ENCODE data around the gene CARD8. TPM values are rescaled to one million over a fixed set of nuclear protein-coding genes. Genes with fewer than 3 reads are reported as not detected.

The CARD8 gene
- total RNA-seq, 1 experiment from 2014 or later: 23.0 TPM

GRCh38 chr19:48174445-48175030 is 81.2 kb downstream of the CARD8 start:
- ChIA-PET CTCF (interaction anchor here (0.6 kb wide), 1 partner anchor 15 kb away, joined by 4 read pairs; no protein-coding TSS in a partner anchor), POLR2A (no interaction called here)
- Mint-ChIP-seq H3K9me3 (0 out of 2 replicates have a peak, but pooled peaks cover 3% of the 10 kb centered on the region), H3K36me3 (peaks cover 39% of the 10 kb centered on the region), H3K4me3 (no peak overlapping the region), H3K27ac (no peak overlapping the region), H3K27me3 (ENCODE audit: low read depth) (no peaks in the 10 kb centered on the region), H3K4me1 (peaks cover 7% of the 10 kb centered on the region)
- no peak for DNase-seq (ENCODE audit: low spot score)
- ATAC-seq: no peak
- TF ChIP-seq AFF4 (CRISPR knock-in tag; IDR thresholded peaks at IDR 0.05; ENCODE audit: borderline replicate concordance) (no peak), USF1 (CRISPR knock-in tag; IDR thresholded peaks at IDR 0.05) (no peak), EMX1 (CRISPR knock-in tag; IDR thresholded peaks at IDR 0.05) (no peak), ZNF416 (CRISPR knock-in tag; IDR thresholded peaks at IDR 0.05) (no peak), CREM (CRISPR knock-in tag; IDR thresholded peaks at IDR 0.05) (no peak), FOXK1 (CRISPR knock-in tag; IDR thresholded peaks at IDR 0.05) (no peak), NR3C1 (CRISPR knock-in tag; conservative IDR thresholded peaks at IDR 0.05; ENCODE audit: low read depth) (no peak), STAT6 (CRISPR knock-in tag; conservative IDR thresholded peaks at IDR 0.05; ENCODE audit: low read depth) (no peak), ZSCAN18 (CRISPR knock-in tag; IDR thresholded peaks at IDR 0.05) (no peak), MAX (CRISPR knock-in tag; IDR thresholded peaks at IDR 0.05) (no peak), HMGA2 (CRISPR knock-in tag; IDR thresholded peaks at IDR 0.05) (no peak), ATF2 (CRISPR knock-in tag; IDR thresholded peaks at IDR 0.05; ENCODE audit: borderline replicate concordance, low read depth) (no peak), CDX4 (CRISPR knock-in tag; IDR thresholded peaks at IDR 0.05; ENCODE audit: borderline replicate concordance) (no peak), MLX (CRISPR knock-in tag; IDR thresholded peaks at IDR 0.05) (no peak), ARID4B (CRISPR knock-in tag; IDR thresholded peaks at IDR 0.05; ENCODE audit: borderline replicate concordance) (no peak), AR (CRISPR knock-in tag; IDR thresholded peaks at IDR 0.05) (no peak)
